ENCODE data around the gene CDHR2.

GRCh38 chr5:176596069-176596644 is 47.0 kb downstream of the CDHR2 start:
- TF ChIP-seq CTCF (IDR thresholded peaks at IDR 0.05; ENCODE audit: insufficient read depth, low read length) (no peak), POLR2AphosphoS5 (IDR thresholded peaks at IDR 0.05; ENCODE audit: low read depth) (no peak), GABPA (IDR thresholded peaks at IDR 0.05; ENCODE audit: low read depth) (no peak), SPI1 (IDR thresholded peaks at IDR 0.05; ENCODE audit: borderline replicate concordance, low read depth) (no peak), REST (IDR thresholded peaks at IDR 0.05; ENCODE audit: insufficient replicate concordance, low read depth) (no peak)
